Germinal center (tissue), 1 donor: ENCODE data around the gene ZNF682.
A peak's percentile ranks its signal among the peaks of the same experiment; 100 is the strongest.
"Not testable (repeated sequence)": the region's sequence is repeated elsewhere in the genome, so short reads cannot be mapped to it uniquely, and the experiment has no call there.

ENCODE experiments used
- DNase-seq: peaks from one replicate; pipeline ENCODE4 v3.0.0; 2012; ENCODE audit warnings: mixed read lengths, low spot score

Gene ZNF682

DNA sequence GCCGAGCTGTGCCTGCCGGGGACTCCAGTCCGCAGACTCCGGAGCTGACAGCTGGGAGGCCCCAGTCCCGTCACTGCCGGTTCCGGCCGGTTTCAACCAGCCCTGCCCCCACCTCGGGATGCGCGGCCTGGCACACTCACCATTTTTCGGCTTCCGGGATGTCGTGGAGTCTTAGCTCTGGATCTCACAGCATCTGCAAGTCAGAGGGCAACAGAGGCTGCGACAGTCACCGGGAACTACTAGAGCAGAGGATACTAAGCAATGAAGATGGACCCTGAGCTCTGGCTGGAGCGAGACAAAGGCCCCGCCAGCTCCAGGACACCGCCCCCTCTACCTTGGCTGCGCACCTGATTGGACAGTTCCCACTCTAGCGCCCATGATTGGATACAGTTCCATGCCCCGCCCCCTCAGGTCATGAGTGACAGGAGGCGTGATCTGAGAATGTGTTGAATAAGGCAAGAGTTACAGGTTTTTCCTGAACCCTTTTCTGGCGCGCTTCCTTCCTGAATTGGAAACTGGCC is at the start of gene ZNF682:
Gene ZNF682 (minus strand): TSS at position 303 of the 521 bp plus-strand sequence. CDS start 160 bp downstream, at position 143.
- peak; percentile 99 for DNase-seq

DNA sequence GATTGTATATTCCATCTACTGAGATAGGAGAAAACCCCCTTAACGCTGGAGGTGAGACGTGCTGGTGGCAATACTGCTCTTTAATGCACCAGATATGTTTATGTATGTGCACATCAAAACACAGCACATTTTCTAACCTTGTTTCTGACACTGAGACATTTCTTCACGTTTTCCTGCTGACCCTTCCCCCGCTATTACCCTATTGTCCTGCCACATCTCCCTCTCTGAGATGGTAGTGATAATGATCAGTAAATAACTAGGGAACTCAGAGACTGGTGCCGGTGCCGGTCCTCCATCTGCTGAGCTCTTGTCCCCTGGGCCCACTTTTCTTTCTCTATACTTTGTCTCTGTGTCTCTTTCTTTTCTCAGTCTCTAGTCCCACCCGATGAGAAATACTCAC is 43.6 kb upstream of the ZNF682 start:
- DNase-seq = not testable (repeated sequence)

DNA sequence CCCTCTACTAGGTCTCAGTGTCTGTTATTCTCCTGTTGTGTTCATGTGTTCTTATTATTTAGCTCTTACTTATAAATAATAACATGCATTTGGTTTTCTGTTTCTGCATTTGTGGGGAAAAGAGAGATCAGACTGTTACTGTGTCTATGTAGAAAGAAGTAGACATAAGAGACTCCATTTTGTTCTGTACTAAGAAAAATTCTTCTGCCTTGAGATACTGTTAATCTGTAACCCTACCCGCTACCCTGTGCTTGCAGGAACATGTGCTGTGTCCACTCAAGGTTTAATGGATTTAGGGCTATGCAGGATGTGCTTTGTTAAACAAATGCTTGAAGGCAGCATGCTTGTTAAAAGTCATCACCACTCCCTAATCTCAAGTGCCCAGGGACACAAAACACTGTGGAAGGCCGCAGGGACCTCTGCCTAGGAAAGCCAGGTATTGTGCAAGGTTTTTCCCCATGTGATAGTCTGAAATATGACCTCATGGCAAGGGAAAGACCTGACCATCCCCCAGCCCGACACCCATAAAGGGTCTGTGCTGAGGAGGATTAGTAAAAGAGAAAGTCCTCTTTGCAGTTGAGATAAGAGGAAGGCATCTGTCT is 43.0 kb upstream of the ZNF682 start:
- DNase-seq = not testable (repeated sequence)

GRCh38 chr19:20080656-20081055 is 41.4 kb upstream of the ZNF682 start:
- DNase-seq = no peak

DNA sequence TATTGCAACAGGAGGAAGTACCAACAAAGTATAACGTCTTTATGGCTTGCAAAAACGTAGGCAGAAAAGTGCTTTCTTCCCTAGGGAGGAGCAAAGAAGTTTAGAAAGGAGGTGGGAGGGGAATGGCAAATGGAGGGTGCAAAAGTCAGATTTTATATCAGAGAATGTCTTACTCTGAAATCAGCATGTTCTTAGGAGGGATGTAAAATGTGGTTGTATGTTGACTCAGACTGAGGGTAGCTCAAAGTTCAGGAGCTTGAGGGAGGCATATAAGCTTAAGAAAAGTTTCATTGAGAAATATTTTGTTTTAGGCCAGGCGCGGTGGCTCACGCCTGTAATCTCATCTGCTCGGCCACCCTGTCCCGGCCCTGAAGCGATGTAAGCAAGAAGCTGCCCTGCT is 40.2 kb upstream of the ZNF682 start:
- no peak for DNase-seq

DNA sequence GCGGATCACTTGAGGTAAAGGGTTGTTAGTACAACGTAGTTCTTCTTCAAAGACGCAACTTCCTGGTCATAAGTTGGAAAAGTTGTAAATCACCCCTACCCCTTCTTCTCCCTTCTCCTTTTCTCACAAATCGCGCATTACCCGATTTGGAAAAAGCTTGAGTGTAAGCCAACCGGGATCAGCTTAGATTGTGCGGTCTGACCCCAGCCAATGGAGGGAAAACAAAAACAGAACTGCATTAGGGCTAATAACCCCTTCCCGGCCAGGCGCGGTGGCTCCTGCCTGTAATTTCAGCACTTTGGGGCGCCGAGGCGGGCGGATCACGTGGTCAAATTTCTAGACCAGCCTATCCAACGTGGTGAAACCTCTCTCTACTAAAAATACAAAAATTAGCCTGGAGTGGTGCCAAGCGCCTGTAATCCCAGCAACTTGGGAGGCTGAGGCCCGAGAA is 39.3 kb upstream of the ZNF682 start:
- peak; percentile 12 for DNase-seq

- DNase-seq = peak; percentile 93
These were observed 38.6 kb upstream of the ZNF682 start, which contains the start of gene ZNF90 for GRCh38 chr19:20077791-20078463. Gene ZNF90 (plus strand): TSS chr19:20078000. CDS start chr19:20078133, 133 bp downstream.

DNA sequence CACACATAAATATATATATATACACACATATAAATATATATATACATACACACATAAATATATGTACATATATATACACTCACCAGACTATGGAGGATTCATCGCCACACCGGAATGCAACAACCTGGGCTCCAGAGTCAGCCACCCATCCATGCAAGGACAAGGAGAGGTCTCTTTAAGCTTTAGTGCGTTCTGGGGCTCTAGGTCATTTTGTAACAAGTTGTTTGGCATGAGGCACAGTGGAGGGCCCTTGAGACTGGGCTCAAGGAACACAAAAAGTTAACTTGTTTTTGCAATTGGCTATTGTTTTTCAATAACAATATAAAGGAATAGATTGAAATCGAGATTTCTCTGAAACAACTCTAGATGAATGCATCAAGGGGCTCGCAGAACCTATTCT is 33.6 kb upstream of the ZNF682 start:
- no peak for DNase-seq

- no peak for DNase-seq
These were observed 31.4 kb upstream of the ZNF682 start for GRCh38 chr19:20070691-20071090.

GRCh38 chr19:20068559-20068958 is 29.3 kb upstream of the ZNF682 start:
- not testable (repeated sequence) for DNase-seq

DNA sequence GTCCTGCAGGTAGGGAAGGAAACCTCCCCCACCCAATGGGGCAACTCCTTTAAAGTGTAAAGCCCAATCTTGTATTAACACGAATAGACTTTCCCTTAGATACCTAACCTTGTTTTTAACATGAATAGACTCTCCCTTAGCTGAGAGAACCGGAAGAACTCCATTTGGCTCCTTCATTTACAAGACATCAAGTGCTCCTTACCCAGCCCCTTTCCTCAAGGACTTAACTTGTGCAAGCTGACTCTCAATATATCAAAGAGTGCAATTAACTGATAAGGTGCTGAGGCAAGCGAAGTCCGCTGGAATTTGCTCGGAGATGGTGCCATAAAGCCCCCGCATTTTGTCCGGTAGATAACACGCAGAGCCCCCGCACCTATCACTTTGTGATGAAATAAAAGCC is 28.6 kb upstream of the ZNF682 start:
- no peak for DNase-seq

- DNase-seq = no peak
These were observed 27.6 kb upstream of the ZNF682 start for GRCh38 chr19:20066861-20067260.

GRCh38 chr19:20060282-20060681 is 21.0 kb upstream of the ZNF682 start:
- DNase-seq = no peak

GRCh38 chr19:20058738-20059137 is 19.4 kb upstream of the ZNF682 start:
- not testable (repeated sequence) for DNase-seq

- DNase-seq = peak; percentile 72
These were observed 12.8 kb upstream of the ZNF682 start for GRCh38 chr19:20051841-20052768.

- DNase-seq = not testable (repeated sequence)
These were observed 6.4 kb upstream of the ZNF682 start for GRCh38 chr19:20045742-20046141.

DNA sequence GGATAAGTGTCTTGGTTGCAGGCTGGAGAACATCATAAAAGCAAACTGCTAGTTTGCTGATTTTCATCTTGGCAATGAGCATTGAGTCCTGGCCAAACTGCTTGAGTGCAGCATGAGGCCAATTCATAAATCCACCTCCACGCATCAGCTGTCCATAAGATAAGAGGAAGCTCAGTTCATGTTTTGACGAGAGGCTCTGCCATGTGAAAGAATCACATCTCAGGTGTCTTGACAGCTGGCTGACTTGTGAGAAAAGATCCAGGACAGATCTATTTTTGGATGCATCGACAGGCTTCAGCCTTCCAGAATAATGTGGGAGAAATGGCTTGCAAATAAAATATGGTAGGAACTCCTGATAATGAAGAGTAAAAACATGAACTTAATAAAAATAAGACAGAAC is 5.4 kb upstream of the ZNF682 start:
- DNase-seq = no peak

DNA sequence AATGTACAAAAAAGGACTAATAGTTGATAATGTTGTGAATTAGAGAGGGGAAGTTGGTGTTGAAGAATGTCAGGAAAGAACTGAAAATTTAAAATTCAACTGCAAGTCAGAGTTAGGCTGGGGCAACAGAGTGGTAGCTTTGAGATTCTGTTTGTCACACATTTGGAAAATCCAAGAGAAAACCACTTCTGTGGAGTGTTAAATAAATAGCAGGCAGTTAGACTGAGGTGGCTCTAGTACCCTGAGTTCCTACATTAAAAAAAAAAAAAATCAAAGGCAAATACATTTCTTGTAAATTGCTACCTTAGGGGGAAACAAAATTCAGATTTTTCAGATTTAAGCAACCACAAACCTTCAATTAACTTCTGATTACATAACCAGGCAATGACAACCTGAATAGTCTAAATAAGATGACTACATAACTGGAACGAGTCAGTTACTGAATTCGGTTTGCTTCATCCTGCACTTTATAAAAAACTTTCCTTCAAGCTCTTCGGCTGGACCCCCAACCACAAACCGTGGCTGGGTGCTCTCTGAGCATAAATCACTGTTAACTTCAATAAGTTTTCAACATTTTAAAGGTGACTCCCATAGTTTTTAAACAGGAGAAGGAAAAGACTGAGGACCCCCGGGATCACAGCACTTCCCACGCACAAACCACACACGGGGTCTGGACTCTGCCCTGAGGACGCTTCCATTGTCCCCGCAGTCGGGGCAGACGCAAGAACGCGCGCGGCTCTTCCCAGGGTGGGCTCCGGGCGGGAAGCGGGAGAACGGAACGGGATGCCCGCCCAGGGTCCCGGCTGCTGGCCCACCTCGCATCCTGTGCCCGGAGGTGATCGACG is 725 bp downstream of the ZNF682 start:
- no peak for DNase-seq

- DNase-seq = no peak
These were observed 3.4 kb downstream of the ZNF682 start for GRCh38 chr19:20035935-20036334.

GRCh38 chr19:20028611-20029010 is 10.7 kb downstream of the ZNF682 start:
- no peak for DNase-seq

GRCh38 chr19:20005741-20006140 is 33.6 kb downstream of the ZNF682 start:
- DNase-seq = no peak
